Stomach (tissue), 9 donors: Measurements from ENCODE around the gene ASAP2. TPM values are rescaled to one million over a fixed set of nuclear protein-coding genes. Genes with fewer than 3 reads are reported as not detected.
A peak's percentile ranks its signal among the peaks of the same experiment; 100 is the strongest.

ENCODE experiments used
- DNase-seq, 2 donors: peaks; one replicate each; pipeline versions ENCODE4 v3.0.0 to v3.0.0-alpha.2; 2013 to 2019
- H3K27ac ChIP-seq, 5 donors: fragments of 200-600 bp in 4 of 5; sonication (generic) in 4 of 5; one replicate each; pipeline ENCODE4 v1.5.1; 2013 to 2019; ENCODE audit warnings: mild to moderate bottlenecking in 1 of 5, moderate library complexity in 1 of 5
- H3K27me3 ChIP-seq, 3 donors: fragments of 200-600 bp; sonication (generic); one replicate each; pipeline ENCODE4 v1.5.1; 2017 to 2019; ENCODE audit warnings: mixed run types in 1 of 3
- H3K36me3 ChIP-seq, 4 donors: fragments of 200-600 bp; sonication (generic); 1 replicate in 3 of 4; 2 replicates in 1 of 4; pipeline ENCODE4 v1.5.1; 2016 to 2019
- H3K4me1 ChIP-seq, 4 donors: fragments of 200-600 bp; sonication (generic); one replicate each; pipeline ENCODE4 v1.5.1; 2016 to 2019
- H3K4me3 ChIP-seq, 4 donors: fragments of 200-600 bp; sonication (generic) in 3 of 4; one replicate each; pipeline ENCODE4 v1.5.1; 2016 to 2019; ENCODE audit warnings: mild to moderate bottlenecking in 1 of 4
- H3K9me3 ChIP-seq, 4 donors: fragments of 200-600 bp; sonication (generic); one replicate each; pipeline ENCODE4 v1.5.1; 2016 to 2019
- EP300 ChIP-seq: sonication (generic); formaldehyde crosslinking; IDR thresholded peaks from one replicate; pipeline ENCODE4 v1.6.1; 2017; ENCODE audit warnings: antibody characterized with exemption
- POLR2A ChIP-seq, 4 donors: fragments of 450-650 bp; IDR thresholded peaks; one replicate each; pipeline ENCODE4 v1.6.1; 2016; ENCODE audit warnings: antibody characterized with exemption in 4 of 4, control low read depth in 2 of 4, mild to moderate bottlenecking in 1 of 4, moderate library complexity in 1 of 4
- POLR2AphosphoS5 ChIP-seq, 3 donors: sonication (generic); formaldehyde crosslinking; IDR thresholded peaks; one replicate each; pipeline ENCODE4 v1.6.1; 2016; ENCODE audit warnings: antibody characterized with exemption in 3 of 3
- WGBS, 5 donors: extraction: QIAGEN DNeasy Blood & Tissue Kit in 3 of 5; methylation state at CpG; one replicate each; pipeline versions ENCODE4 v1.1.5 to v1.1.7; 2013 to 2018; 5-methylcytosine and 5-hydroxymethylcytosine counted together
- intact Hi-C: fragments of 100-400 bp; cut with DNase I; formaldehyde crosslinking; loops from one replicate; pipeline ENCODE4 v1.15.1; 2023; ENCODE audit warnings: low total_unique reads
- polyA plus RNA-seq, 3 donors: library from polyadenylated mRNA; stranded (reverse); fragments of 200-250 nt; gene quantifications; one replicate each; pipeline ENCODE4 v1.2.3, GENCODE V29; 2013
- total RNA-seq, 5 donors: library from RNA; depleted of rRNA; stranded (reverse); fragments of >200 nt; gene quantifications; one replicate each; pipeline versions ENCODE4 v1.1.0 to v1.2.3, GENCODE V29; 2014 to 2016
- TF ChIP-seq, protein P1 (sequence below), 7 experiments: fragments of 450-650 bp in 4 of 7; fragments of 200-600 bp in 3 of 7; sonication (generic) in 3 of 7; IDR thresholded peaks; one replicate each; pipeline ENCODE4 v1.5.1; 2016 to 2019; ENCODE audit warnings: antibody characterized with exemption in 7 of 7, control low read depth in 2 of 7, mild to moderate bottlenecking in 1 of 7
- donor health status: healthy with polysubstance abuse.
- donor health status: Bipolar disorder and iron deficiency.
- donor health status: healthy.

Gene ASAP2
- total and polyA plus RNA-seq, 8 donors: 9.7 to 55.4 (median 33.7) TPM

GRCh38 chr2:9298583-9298982 lies 92.0 kb downstream of the ASAP2 start:
- WGBS, 5 donors: 85 to 93% (median 90%) methylated on average over 7 of the region's 7 CpGs
- H3K4me3 ChIP-seq: no peak overlapping the region
- no peaks in the 10 kb centered on the region for H3K9me3 ChIP-seq
- H3K4me1 ChIP-seq: peaks cover 11 to 65% (median 38%) of the 10 kb centered on the region in 4 donors
- intact Hi-C loops: no loop called here
- TF ChIP-seq, protein P1, sequence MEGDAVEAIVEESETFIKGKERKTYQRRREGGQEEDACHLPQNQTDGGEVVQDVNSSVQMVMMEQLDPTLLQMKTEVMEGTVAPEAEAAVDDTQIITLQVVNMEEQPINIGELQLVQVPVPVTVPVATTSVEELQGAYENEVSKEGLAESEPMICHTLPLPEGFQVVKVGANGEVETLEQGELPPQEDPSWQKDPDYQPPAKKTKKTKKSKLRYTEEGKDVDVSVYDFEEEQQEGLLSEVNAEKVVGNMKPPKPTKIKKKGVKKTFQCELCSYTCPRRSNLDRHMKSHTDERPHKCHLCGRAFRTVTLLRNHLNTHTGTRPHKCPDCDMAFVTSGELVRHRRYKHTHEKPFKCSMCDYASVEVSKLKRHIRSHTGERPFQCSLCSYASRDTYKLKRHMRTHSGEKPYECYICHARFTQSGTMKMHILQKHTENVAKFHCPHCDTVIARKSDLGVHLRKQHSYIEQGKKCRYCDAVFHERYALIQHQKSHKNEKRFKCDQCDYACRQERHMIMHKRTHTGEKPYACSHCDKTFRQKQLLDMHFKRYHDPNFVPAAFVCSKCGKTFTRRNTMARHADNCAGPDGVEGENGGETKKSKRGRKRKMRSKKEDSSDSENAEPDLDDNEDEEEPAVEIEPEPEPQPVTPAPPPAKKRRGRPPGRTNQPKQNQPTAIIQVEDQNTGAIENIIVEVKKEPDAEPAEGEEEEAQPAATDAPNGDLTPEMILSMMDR (IDR thresholded peaks at IDR 0.05): no peak
- TF ChIP-seq EP300 (no peak), POLR2A (IDR thresholded peaks at IDR 0.05) (no peak), POLR2AphosphoS5 (IDR thresholded peaks at IDR 0.05) (no peak)
- peak overlapping the region in 2 of 5 donors; percentile 8 to 75 for H3K27ac ChIP-seq
- no peaks in the 10 kb centered on the region for H3K27me3 ChIP-seq
- H3K36me3 ChIP-seq: peaks cover 0 to 13% (median 0%) of the 10 kb centered on the region in 4 donors
- no peak for DNase-seq

GRCh38 chr2:9299161-9300100 lies 92.8 kb downstream of the ASAP2 start:
- TF ChIP-seq EP300 (no peak), POLR2A (IDR thresholded peaks at IDR 0.05) (no peak), POLR2AphosphoS5 (IDR thresholded peaks at IDR 0.05) (no peak)
- TF ChIP-seq, protein P1 (IDR thresholded peaks at IDR 0.05): no peak
- Histone ChIP-seq H3K4me1 (peaks cover 14 to 70% (median 44%) of the 10 kb centered on the region in 4 donors), H3K36me3 (peaks cover 0 to 13% (median 0%) of the 10 kb centered on the region in 4 donors), H3K27ac (peak overlapping the region in 1 of 5 donors; percentile 75), H3K4me3 (no peak overlapping the region), H3K27me3 (no peaks in the 10 kb centered on the region), H3K9me3 (no peaks in the 10 kb centered on the region)
- WGBS, 5 donors: 72 to 76% (median 75%) methylated on average over 17 of the region's 17 CpGs
- intact Hi-C loops: no loop called here
- no peak for DNase-seq

DNA sequence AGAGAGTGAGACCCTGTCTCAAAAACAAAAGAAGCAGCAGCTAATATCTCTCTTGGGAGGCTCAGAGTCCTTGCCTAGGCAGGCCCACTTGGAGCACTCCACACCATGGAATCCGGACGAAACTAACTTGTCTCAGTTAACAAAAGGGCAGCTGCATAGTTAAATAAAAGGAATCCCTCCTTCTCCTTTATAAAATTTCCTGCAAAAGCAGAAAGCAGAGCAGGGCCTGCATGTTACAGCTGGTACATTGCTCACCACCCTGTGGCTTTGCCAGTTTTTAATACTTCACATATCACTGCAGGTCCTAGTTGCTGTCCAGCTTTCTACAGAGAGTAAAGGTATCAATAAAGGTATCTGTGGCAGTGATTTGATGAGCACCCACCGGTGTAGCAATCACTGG lies 93.6 kb downstream of the ASAP2 start:
- 84 to 96% (median 91%) methylated on average over 3 of the region's 3 CpGs for WGBS, 5 donors
- DNase-seq: no peak
- H3K27me3 ChIP-seq: no peaks in the 10 kb centered on the region
- no peaks in the 10 kb centered on the region for H3K9me3 ChIP-seq
- no peak for TF ChIP-seq POLR2A (IDR thresholded peaks at IDR 0.05)
- TF ChIP-seq, protein P1 (IDR thresholded peaks at IDR 0.05): no peak
- no peak for TF ChIP-seq POLR2AphosphoS5 (IDR thresholded peaks at IDR 0.05)
- TF ChIP-seq EP300: no peak
- H3K36me3 ChIP-seq: peaks cover 0 to 13% (median 0%) of the 10 kb centered on the region in 4 donors
- no peak overlapping the region for H3K4me3 ChIP-seq
- peak overlapping the region in 1 of 5 donors; percentile 75 for H3K27ac ChIP-seq
- H3K4me1 ChIP-seq: peaks cover 14 to 70% (median 44%) of the 10 kb centered on the region in 4 donors
- intact Hi-C loops: no loop called here

DNA sequence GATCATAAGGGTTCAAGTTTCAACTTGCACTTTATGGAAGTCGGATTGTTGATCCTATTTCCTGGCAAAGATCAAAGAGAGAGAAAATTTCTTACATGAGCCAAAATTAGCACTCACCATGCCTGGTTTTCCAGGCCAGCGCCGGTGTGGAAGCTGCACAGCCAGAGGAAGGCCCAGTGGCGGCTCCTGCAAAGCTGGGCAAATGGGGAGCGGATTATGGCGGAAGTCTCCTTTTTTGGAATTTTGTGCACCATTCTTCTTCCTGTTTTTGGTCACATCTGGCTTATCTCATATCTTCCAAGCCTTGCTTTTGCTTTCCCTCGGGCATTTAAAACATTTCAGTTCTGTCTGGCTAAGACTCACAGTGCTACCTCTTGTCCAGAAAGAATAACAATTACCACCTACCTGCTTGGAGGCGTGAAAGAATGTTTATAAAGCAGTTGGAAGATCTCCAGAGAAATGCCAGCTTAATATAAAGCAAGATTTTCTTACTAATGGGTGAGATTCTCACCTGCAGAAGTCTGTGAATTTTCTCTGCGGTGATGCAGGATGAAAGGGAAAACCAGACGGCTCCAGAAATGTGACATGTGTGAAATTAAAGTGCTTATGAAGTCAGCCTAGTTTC lies 94.3 kb downstream of the ASAP2 start:
- TF ChIP-seq, protein P1 (IDR thresholded peaks at IDR 0.05): no peak
- no peak for TF ChIP-seq POLR2A (IDR thresholded peaks at IDR 0.05)
- no peak for TF ChIP-seq POLR2AphosphoS5 (IDR thresholded peaks at IDR 0.05)
- no peak for TF ChIP-seq EP300
- DNase-seq: peak in 1 of 2 donors; percentile 51
- 49 to 59% (median 56%) methylated on average over 10 of the region's 10 CpGs for WGBS, 5 donors
- Histone ChIP-seq H3K27ac (peak overlapping the region in 2 of 5 donors; percentile 32 to 75), H3K9me3 (no peaks in the 10 kb centered on the region), H3K4me1 (peaks cover 14 to 74% (median 45%) of the 10 kb centered on the region in 4 donors), H3K4me3 (no peak overlapping the region), H3K27me3 (no peaks in the 10 kb centered on the region), H3K36me3 (peaks cover 0 to 13% (median 0%) of the 10 kb centered on the region in 4 donors)
- intact Hi-C loops: no loop called here
